KMS-11 (cell line): ENCODE measurements around the gene ATP2A3.

Experiments
- H2AFZ ChIP-seq: fragments of 200-600 bp; sonication (generic); 2 replicates; pipeline ENCODE4 v1.6.1; 2016; ENCODE audit warnings: antibody characterized with exemption, mixed run types, low read depth
- H3K27ac ChIP-seq: fragments of 200-600 bp; sonication (generic); 2 replicates; pipeline ENCODE4 v1.6.1; 2016; ENCODE audit warnings: mild to moderate bottlenecking, mixed run types
- H3K27me3 ChIP-seq: fragments of 200-600 bp; sonication (generic); 2 replicates; pipeline ENCODE4 v1.6.1; 2017; ENCODE audit warnings: mild to moderate bottlenecking, low read depth, mixed run types, moderate library complexity; ENCODE audit not compliant: insufficient read depth
- H3K36me3 ChIP-seq: fragments of 200-600 bp; sonication (generic); 2 replicates; pipeline ENCODE4 v1.6.1; 2017; ENCODE audit warnings: mild to moderate bottlenecking, mixed run types; ENCODE audit not compliant: insufficient read depth
- H3K4me1 ChIP-seq: fragments of 200-600 bp; sonication (generic); 2 replicates; pipeline ENCODE4 v1.6.1; 2016; ENCODE audit warnings: mild to moderate bottlenecking, low read depth, mixed run types; ENCODE audit not compliant: poor library complexity, severe bottlenecking
- H3K4me2 ChIP-seq: fragments of 200-600 bp; sonication (generic); 2 replicates; pipeline ENCODE4 v1.7.0; 2016; ENCODE audit warnings: mild to moderate bottlenecking, mixed run types
- H3K4me3 ChIP-seq: fragments of 200-600 bp; sonication (generic); IDR thresholded peaks from 2 replicates; pipeline ENCODE4 v1.6.1; 2017; ENCODE audit warnings: low read depth, low read length, mixed read lengths; ENCODE audit not compliant: insufficient read depth
- H3K79me2 ChIP-seq: fragments of 200-600 bp; sonication (generic); 2 replicates; pipeline ENCODE4 v1.6.1; 2016; ENCODE audit warnings: low read depth, mixed run types; ENCODE audit not compliant: insufficient read depth
- H3K9ac ChIP-seq: fragments of 200-600 bp; sonication (generic); 2 replicates; pipeline ENCODE4 v1.6.1; 2016; ENCODE audit warnings: mild to moderate bottlenecking, mixed run types
- H4K20me1 ChIP-seq: fragments of 200-600 bp; sonication (generic); 2 replicates; pipeline ENCODE4 v1.6.1; 2016; ENCODE audit warnings: mild to moderate bottlenecking, mixed run types; ENCODE audit not compliant: insufficient read depth
- TF ChIP-seq, protein P1 (sequence below): fragments of 200-600 bp; sonication (generic); conservative IDR thresholded peaks from 2 replicates; pipeline ENCODE4 v1.6.1; 2017; ENCODE audit warnings: low read depth, mild to moderate bottlenecking, antibody characterized with exemption, low read length, moderate library complexity, mixed read lengths

ATP2A3 gene

DNA sequence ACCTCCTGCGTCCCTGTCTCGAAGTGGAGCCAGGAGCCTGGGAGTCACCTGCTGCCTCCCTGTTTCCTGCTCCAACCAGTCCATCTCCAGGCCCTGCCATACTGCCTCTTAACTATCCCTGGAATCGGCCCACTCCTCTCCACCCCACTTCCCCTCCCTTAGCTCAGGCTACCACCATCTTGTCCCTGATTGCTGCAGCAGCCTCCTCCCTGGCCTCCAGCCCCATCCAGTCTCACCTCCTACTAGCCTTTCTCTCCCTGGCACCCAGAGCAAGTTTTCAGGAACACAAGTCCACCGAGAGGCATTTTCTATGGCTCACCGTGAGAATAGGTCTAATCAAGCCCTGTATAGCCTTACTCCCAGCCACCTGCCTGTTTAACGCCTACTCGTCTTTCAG, 70.5 kb downstream of the ATP2A3 start:
- Histone ChIP-seq H3K4me2 (peak overlapping the region; percentile 17; the same call in 1 of the 2 replicates), H2AFZ (peak overlapping the region; percentile 69; the same call in 1 of the 2 replicates), H3K27ac (no peak overlapping the region), H3K4me1 (peaks cover 4% of the 10 kb centered on the region), H3K9ac (no peak overlapping the region), H3K27me3 (no peaks in the 10 kb centered on the region), H3K79me2 (no peaks in the 10 kb centered on the region), H3K36me3 (no peaks in the 10 kb centered on the region), H3K4me3 (no peak overlapping the region), H4K20me1 (no peaks in the 10 kb centered on the region)
- TF ChIP-seq, protein P1, sequence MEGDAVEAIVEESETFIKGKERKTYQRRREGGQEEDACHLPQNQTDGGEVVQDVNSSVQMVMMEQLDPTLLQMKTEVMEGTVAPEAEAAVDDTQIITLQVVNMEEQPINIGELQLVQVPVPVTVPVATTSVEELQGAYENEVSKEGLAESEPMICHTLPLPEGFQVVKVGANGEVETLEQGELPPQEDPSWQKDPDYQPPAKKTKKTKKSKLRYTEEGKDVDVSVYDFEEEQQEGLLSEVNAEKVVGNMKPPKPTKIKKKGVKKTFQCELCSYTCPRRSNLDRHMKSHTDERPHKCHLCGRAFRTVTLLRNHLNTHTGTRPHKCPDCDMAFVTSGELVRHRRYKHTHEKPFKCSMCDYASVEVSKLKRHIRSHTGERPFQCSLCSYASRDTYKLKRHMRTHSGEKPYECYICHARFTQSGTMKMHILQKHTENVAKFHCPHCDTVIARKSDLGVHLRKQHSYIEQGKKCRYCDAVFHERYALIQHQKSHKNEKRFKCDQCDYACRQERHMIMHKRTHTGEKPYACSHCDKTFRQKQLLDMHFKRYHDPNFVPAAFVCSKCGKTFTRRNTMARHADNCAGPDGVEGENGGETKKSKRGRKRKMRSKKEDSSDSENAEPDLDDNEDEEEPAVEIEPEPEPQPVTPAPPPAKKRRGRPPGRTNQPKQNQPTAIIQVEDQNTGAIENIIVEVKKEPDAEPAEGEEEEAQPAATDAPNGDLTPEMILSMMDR = no peak

DNA sequence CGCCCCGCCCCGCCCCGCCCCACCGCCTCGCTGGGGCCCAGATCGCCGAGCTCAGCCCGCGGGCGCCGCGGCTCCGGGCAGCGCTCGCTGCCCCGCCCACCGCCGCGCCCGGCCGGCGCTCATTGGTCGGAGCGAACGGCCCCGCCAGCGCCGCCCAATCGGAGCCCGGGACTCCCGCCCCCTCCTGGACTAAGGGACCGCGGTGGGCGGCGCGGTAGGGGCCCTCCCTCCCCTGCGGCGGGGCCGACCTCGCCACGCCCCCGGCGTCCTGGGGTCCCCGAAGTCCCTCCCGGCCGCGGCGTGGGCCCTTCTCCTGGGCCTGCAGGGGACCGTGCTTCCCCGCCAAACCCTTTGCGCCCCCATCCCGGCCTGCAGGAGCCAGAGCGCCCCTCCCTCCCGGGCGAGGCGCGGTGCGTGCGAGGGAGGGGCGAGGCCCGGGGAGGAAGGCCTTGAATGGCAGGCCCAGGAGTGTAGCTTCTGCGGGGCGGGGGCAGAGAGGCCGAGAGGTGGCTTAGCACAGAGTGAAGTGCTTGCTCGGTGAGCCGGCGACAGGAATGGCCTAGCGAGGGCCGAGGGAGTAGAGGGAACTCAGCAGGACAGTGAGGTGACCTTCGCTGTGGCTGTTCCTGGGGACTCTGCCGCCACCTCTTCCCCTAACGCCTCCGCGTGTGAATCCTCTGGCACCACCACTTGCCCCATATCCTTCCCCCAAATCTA, 71.1 kb downstream of the ATP2A3 start, which contains the start of gene CAMKK1:
CAMKK1 (minus strand) TSS at position 51 of the 717 bp plus-strand sequence. CDS start 7,366 bp downstream, outside the sequence.
- TF ChIP-seq, protein P1 = no peak
- Histone ChIP-seq H3K27me3 (no peaks in the 10 kb centered on the region), H3K9ac (no peak within 1 kb of the TSS), H3K4me2 (peak within 1 kb of the TSS; percentile 45), H3K4me1 (peaks cover 4% of the 10 kb centered on the region), H4K20me1 (no peaks in the 10 kb centered on the region), H3K27ac (no peak within 1 kb of the TSS), H3K79me2 (no peaks in the 10 kb centered on the region), H3K36me3 (no peaks in the 10 kb centered on the region), H2AFZ (peak within 1 kb of the TSS; percentile 69), H3K4me3 (no peak within 1 kb of the TSS)

DNA sequence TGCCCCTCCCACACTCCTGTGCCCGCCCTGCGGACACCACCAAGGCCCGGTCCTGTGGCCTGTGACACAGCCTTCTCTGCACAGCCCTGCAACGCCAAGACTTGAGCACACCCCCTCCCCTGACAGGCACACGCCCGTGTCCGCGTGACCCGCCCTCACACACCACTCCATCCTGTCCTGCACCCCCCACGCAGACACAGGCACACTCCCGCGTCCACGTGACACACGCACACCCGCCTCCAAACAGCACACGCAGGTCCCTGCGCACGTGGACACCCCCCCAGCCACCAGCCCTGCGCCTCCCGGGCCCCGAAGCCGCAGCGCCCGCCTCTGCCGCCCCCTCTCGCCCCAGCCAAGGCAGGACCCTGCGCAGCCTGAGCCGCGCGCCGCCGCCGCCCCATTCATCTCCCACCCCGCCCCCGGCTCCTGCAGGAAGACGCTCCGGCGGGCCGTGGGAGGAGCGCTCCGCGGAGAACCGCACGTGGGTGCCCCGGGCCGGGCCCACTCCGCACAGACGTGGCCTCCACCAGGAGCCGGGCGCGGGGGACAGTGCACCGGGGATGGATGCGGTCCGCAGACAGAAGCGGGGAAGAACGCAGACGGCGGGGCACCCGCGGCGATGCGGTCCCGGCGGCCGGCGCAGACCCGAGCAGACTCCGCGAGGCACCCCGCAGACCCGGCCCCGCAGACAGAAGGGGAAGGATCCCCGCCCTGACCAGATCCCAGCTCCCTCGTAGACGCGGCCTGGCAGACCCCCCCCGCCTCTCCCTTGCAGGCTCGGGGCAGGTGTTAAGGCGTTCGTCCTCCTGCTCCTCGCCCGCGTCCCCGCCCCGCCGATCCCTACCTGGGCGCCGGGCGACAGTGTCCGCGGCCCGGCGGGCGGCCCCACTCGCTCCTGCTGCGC, 71.9 kb downstream of the ATP2A3 start:
- no peaks in the 10 kb centered on the region for H3K27me3 ChIP-seq
- no peak overlapping the region for H3K27ac ChIP-seq
- no peak overlapping the region for H3K9ac ChIP-seq
- no peaks in the 10 kb centered on the region for H4K20me1 ChIP-seq
- H3K79me2 ChIP-seq = no peaks in the 10 kb centered on the region
- no peak overlapping the region for H3K4me3 ChIP-seq
- H2AFZ ChIP-seq = peak overlapping the region; percentile 61
- TF ChIP-seq, protein P1 = no peak
- peaks cover 4% of the 10 kb centered on the region for H3K4me1 ChIP-seq
- no peaks in the 10 kb centered on the region for H3K36me3 ChIP-seq
- H3K4me2 ChIP-seq = peak overlapping the region; percentile 45

DNA sequence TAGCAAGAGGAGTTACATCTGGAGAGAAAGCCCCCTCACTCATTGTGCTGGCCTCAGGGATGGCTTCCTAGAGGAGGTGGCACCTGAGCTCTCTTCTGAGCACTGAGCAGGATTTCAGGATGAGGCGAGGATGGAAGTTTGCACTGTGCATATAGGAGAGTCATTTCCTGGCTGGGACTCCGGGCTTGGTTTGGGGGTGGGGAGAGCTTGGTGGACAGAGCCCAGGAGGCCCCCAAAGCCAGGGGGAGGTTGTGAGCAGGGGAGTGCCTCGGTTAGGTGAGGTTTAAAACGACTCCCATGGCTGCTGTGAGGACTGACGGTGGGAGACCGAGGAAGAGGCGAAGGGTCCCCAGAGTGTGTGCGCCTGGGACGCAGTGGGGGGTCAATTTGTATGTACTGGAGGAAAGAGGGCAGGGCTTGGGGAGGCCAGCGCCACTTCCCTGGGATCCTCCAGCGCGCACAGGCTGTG, 72.6 kb downstream of the ATP2A3 start:
- no peak overlapping the region for H3K27ac ChIP-seq
- H3K4me2 ChIP-seq = no peak overlapping the region
- H2AFZ ChIP-seq = no peak overlapping the region

More for the DNA sequence above, 72.6 kb downstream of the ATP2A3 start:
- Histone ChIP-seq H3K4me3 (no peak overlapping the region), H3K9ac (no peak overlapping the region), H3K4me1 (peaks cover 4% of the 10 kb centered on the region), H4K20me1 (no peaks in the 10 kb centered on the region), H3K36me3 (no peaks in the 10 kb centered on the region), H3K27me3 (no peaks in the 10 kb centered on the region), H3K79me2 (no peaks in the 10 kb centered on the region)
- TF ChIP-seq, protein P1 = no peak
